HEK293 (cell line): ENCODE results near the gene SREBF1.
"Not testable (repeated sequence)": the region's sequence is repeated elsewhere in the genome, so short reads cannot be mapped to it uniquely, and the experiment has no call there.

Experiments used
- CTCF ChIA-PET: fragments of 350-600 bp; formaldehyde crosslinking; extraction: SDS; loops from one replicate; lab custom pipeline; 2021; ENCODE audit warnings: antibody characterized with exemption; lab: Yijun Ruan, JAX
- POLR2A ChIA-PET: fragments of 300-600 bp; formaldehyde crosslinking; extraction: SDS; loops from one replicate; lab custom pipeline; 2020; ENCODE audit warnings: antibody characterized with exemption, inconsistent platforms; lab: Yijun Ruan, JAX
- H3K27ac ChIP-seq: fragments of 200-500 bp; sonication (Bioruptor generic); 2 replicates; pipeline ENCODE4 v1.5.1; 2014; ENCODE audit warnings: low read depth, low read length, control low read depth, inconsistent platforms; ENCODE audit errors: extremely low read depth
- H3K36me3 ChIP-seq, 2 experiments: fragments of 200-500 bp in 1 of 2; sonication (Bioruptor generic) in 1 of 2; 1 replicate in 1 of 2; 2 replicates in 1 of 2; pipeline ENCODE4 v1.5.1; 2014 to 2017; ENCODE audit warnings: inconsistent platforms in 2 of 2, low read length in 2 of 2; ENCODE audit not compliant: control insufficient read depth in 2 of 2, insufficient read depth in 1 of 2
- H3K4me1 ChIP-seq: fragments of 200-500 bp; sonication (Bioruptor generic); 2 replicates; pipeline ENCODE4 v1.5.1; 2014; ENCODE audit warnings: mild to moderate bottlenecking, low read length, inconsistent platforms; ENCODE audit not compliant: control insufficient read depth, insufficient read depth
- H3K4me3 ChIP-seq: 2 replicates; pipeline ENCODE4 v1.5.1; 2011; ENCODE audit warnings: low read depth, mild to moderate bottlenecking, control low read depth, low read length, moderate library complexity
- H3K9me3 ChIP-seq: fragments of 200-500 bp; sonication (Bioruptor generic); 2 replicates; pipeline ENCODE4 v1.5.1; 2014; ENCODE audit warnings: low read depth, low read length, inconsistent platforms; ENCODE audit not compliant: control insufficient read depth, insufficient read depth
- GLI2 ChIP-seq: fragments of 450-650 bp; formaldehyde crosslinking; IDR thresholded peaks from 2 replicates; pipeline ENCODE4; 2017; ENCODE audit warnings: missing biosample characterization, missing genetic modification characterization, low read depth, borderline replicate concordance
- HOXA7 ChIP-seq: sonication (generic); formaldehyde crosslinking; IDR thresholded peaks from 2 replicates; pipeline ENCODE4 v1.8.1; 2022; ENCODE audit warnings: missing genetic modification reagents, borderline replicate concordance
- IKZF3 ChIP-seq: fragments of 450-650 bp; IDR thresholded peaks from 2 replicates; pipeline ENCODE4 v1.5.0; 2018; ENCODE audit warnings: missing biosample characterization, mild to moderate bottlenecking, missing genetic modification characterization, moderate library complexity
- KLF8 ChIP-seq: fragments of 450-650 bp; formaldehyde crosslinking; IDR thresholded peaks from 2 replicates; pipeline ENCODE4 v1.5.1; 2016; ENCODE audit warnings: missing biosample characterization, missing genetic modification characterization
- OVOL3 ChIP-seq: fragments of 450-650 bp; formaldehyde crosslinking; IDR thresholded peaks from 2 replicates; pipeline ENCODE4 v1.5.1; 2016; ENCODE audit warnings: missing biosample characterization, missing genetic modification characterization
- SP3 ChIP-seq: fragments of 450-650 bp; formaldehyde crosslinking; IDR thresholded peaks from 2 replicates; pipeline ENCODE4 v1.5.1; 2016; ENCODE audit warnings: missing biosample characterization, missing genetic modification characterization
- ZBTB8A ChIP-seq: fragments of 450-650 bp; formaldehyde crosslinking; IDR thresholded peaks from 2 replicates; pipeline ENCODE4 v1.5.1; 2016; ENCODE audit warnings: missing biosample characterization, missing genetic modification characterization
- ZNF138 ChIP-seq: fragments of 450-650 bp; formaldehyde crosslinking; IDR thresholded peaks from 2 replicates; pipeline ENCODE4 v1.5.1; 2016; ENCODE audit warnings: missing biosample characterization, missing genetic modification characterization, borderline replicate concordance
- ZNF16 ChIP-seq: fragments of 450-650 bp; formaldehyde crosslinking; IDR thresholded peaks from 2 replicates; pipeline ENCODE4 v1.5.1; 2016; ENCODE audit warnings: low read depth, missing biosample characterization, missing genetic modification characterization
- ZNF292 ChIP-seq: fragments of 450-650 bp; formaldehyde crosslinking; IDR thresholded peaks from 2 replicates; pipeline ENCODE4 v1.5.1; 2016; ENCODE audit warnings: low read depth, missing biosample characterization, missing genetic modification characterization, borderline replicate concordance
- ZNF423 ChIP-seq: fragments of 450-650 bp; formaldehyde crosslinking; IDR thresholded peaks from 2 replicates; pipeline ENCODE4 v1.5.1; 2016; ENCODE audit warnings: missing biosample characterization, missing genetic modification characterization
- ZNF548 ChIP-seq: fragments of 450-650 bp; formaldehyde crosslinking; IDR thresholded peaks from 2 replicates; pipeline ENCODE4 v1.5.1; 2016; ENCODE audit warnings: missing biosample characterization, missing genetic modification characterization
- ZNF621 ChIP-seq: fragments of 450-650 bp; formaldehyde crosslinking; IDR thresholded peaks from 2 replicates; pipeline ENCODE4 v1.5.1; 2017; ENCODE audit warnings: missing biosample characterization, missing genetic modification characterization
- ZNF658 ChIP-seq: fragments of 450-650 bp; formaldehyde crosslinking; IDR thresholded peaks from 2 replicates; pipeline ENCODE4; 2016; ENCODE audit warnings: missing biosample characterization, missing genetic modification characterization
- ZNF707 ChIP-seq: fragments of 450-650 bp; formaldehyde crosslinking; IDR thresholded peaks from 2 replicates; pipeline ENCODE4 v1.5.1; 2016; ENCODE audit warnings: missing biosample characterization, missing genetic modification characterization
- ZNF830 ChIP-seq: fragments of 450-650 bp; IDR thresholded peaks from 2 replicates; pipeline ENCODE4 v1.5.0; 2018; ENCODE audit warnings: missing biosample characterization, missing genetic modification characterization, low read depth, mild to moderate bottlenecking, moderate library complexity
- TF ChIP-seq, protein P1 (sequence below): fragments of 450-650 bp; IDR thresholded peaks from 2 replicates; pipeline ENCODE4 v1.5.1; 2018; ENCODE audit warnings: missing biosample characterization, mild to moderate bottlenecking, missing genetic modification characterization
- TF ChIP-seq, protein P2 (sequence below): fragments of 450-650 bp; formaldehyde crosslinking; IDR thresholded peaks from 2 replicates; pipeline ENCODE4 v1.5.1; 2017; ENCODE audit warnings: missing biosample characterization, missing genetic modification characterization
- TF ChIP-seq, protein P3 (sequence below): fragments of 450-650 bp; formaldehyde crosslinking; IDR thresholded peaks from 2 replicates; pipeline ENCODE4 v1.5.1; 2016; ENCODE audit warnings: missing biosample characterization, missing genetic modification characterization
- TF ChIP-seq, protein P4 (sequence below): fragments of 450-650 bp; formaldehyde crosslinking; IDR thresholded peaks from 2 replicates; pipeline ENCODE4 v1.5.1; 2016; ENCODE audit warnings: missing biosample characterization, missing genetic modification characterization
- TF ChIP-seq, protein P5 (sequence below): fragments of 450-650 bp; formaldehyde crosslinking; IDR thresholded peaks from 2 replicates; pipeline ENCODE4 v1.5.1; 2016; ENCODE audit warnings: missing biosample characterization, missing genetic modification characterization, low read depth

The SREBF1 gene

DNA sequence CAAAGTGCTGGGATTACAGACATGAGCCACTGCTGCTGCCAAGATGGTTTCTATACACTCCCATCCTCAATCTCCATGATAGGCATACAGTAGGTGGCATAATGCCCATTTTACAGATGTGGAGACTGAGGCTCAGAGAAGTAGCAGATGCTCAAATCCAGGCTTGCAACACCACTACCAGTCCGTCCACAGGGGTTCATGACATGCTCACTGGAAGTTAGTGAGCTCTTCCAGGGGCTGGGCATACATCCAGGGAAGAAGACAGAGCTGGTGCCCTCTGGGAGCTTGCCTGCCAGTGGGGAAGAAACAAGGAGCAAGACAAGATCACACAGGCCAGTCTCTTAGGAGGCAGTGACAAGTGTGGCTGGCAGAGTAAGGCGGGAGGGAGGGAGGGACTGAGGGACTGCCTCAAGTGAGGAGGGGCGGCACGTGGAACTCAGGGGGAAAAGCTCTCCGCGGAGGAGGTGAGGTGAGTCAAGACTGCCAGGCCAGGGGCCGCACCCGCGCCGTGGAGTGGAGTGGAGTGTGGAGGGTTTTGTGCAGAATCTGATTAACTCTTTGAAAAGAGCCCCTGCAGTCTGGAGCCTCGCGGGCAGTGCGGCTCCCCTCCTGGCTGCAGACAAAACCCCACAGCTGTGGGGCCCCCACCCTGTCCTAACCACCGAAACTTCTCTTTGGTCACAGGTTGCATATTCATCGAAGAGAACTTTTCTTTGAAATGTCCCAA is 27.9 kb downstream of the SREBF1 start (continued):
- TF ChIP-seq, protein P1, sequence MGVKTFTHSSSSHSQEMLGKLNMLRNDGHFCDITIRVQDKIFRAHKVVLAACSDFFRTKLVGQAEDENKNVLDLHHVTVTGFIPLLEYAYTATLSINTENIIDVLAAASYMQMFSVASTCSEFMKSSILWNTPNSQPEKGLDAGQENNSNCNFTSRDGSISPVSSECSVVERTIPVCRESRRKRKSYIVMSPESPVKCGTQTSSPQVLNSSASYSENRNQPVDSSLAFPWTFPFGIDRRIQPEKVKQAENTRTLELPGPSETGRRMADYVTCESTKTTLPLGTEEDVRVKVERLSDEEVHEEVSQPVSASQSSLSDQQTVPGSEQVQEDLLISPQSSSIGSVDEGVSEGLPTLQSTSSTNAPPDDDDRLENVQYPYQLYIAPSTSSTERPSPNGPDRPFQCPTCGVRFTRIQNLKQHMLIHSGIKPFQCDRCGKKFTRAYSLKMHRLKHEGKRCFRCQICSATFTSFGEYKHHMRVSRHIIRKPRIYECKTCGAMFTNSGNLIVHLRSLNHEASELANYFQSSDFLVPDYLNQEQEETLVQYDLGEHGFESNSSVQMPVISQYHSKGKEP (tag by site-specific recombination), result no peak
- TF ChIP-seq, protein P2, sequence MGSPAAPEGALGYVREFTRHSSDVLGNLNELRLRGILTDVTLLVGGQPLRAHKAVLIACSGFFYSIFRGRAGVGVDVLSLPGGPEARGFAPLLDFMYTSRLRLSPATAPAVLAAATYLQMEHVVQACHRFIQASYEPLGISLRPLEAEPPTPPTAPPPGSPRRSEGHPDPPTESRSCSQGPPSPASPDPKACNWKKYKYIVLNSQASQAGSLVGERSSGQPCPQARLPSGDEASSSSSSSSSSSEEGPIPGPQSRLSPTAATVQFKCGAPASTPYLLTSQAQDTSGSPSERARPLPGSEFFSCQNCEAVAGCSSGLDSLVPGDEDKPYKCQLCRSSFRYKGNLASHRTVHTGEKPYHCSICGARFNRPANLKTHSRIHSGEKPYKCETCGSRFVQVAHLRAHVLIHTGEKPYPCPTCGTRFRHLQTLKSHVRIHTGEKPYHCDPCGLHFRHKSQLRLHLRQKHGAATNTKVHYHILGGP, result no peak
- TF ChIP-seq ZNF830 (tag by site-specific recombination) (no peak), ZBTB8A (tag by site-specific recombination) (no peak), HOXA7 (CRISPR knock-in tag) (no peak)
- TF ChIP-seq, protein P3, sequence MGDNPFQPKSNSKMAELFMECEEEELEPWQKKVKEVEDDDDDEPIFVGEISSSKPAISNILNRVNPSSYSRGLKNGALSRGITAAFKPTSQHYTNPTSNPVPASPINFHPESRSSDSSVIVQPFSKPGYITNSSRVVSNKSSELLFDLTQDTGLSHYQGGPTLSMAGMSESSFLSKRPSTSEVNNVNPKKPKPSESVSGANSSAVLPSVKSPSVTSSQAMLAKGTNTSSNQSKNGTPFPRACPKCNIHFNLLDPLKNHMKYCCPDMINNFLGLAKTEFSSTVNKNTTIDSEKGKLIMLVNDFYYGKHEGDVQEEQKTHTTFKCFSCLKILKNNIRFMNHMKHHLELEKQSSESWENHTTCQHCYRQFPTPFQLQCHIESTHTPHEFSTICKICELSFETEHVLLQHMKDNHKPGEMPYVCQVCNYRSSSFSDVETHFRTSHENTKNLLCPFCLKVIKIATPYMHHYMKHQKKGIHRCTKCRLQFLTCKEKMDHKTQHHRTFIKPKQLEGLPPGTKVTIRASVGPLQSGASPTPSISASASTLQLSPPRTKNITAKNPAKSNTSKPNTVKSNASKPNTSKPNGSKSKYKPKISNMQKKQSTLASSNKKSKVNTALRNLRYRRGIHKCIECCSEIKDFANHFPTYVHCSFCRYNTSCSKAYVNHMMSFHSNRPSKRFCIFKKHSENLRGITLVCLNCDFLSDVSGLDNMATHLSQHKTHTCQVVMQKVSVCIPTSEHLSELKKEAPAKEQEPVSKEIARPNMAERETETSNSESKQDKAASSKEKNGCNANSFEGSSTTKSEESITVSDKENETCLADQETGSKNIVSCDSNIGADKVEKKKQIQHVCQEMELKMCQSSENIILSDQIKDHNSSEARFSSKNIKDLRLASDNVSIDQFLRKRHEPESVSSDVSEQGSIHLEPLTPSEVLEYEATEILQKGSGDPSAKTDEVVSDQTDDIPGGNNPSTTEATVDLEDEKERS, result 0 out of 2 replicates have a peak, but pooled peaks have one; percentile 81
- TF ChIP-seq, all 188 proteins: peak for 17

DNA sequence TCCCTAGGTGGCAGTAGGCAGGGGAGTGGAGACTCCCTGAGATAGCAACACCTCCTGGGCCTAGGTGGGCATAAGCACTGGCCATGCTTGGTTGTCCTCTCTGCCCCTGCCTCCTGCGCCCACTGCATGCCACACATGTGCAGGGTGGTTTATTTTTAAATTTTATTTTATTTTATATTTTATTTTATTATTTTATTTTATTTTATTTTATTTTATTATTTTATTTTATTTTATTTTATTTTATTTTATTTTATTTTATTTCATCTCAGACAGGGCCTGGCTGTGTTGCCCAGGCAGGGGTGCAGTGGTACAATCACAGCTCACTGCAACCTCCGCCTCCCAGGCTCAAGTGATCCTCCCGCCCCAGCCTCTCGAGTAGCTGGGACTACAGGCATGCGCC is 28.6 kb downstream of the SREBF1 start:
- CTCF ChIA-PET, result interaction anchor here (0.7 to 2.3 kb wide), 2 partner anchors 26 to 52 kb away, joined by 3 to 6 read pairs; no protein-coding TSS in a partner anchor
- POLR2A ChIA-PET, result interaction anchor here (1.8 to 2.6 kb wide), 2 partner anchors 10 to 28 kb away, joined by 5 to 9 read pairs; partner anchors contain the start of gene SREBF1

DNA sequence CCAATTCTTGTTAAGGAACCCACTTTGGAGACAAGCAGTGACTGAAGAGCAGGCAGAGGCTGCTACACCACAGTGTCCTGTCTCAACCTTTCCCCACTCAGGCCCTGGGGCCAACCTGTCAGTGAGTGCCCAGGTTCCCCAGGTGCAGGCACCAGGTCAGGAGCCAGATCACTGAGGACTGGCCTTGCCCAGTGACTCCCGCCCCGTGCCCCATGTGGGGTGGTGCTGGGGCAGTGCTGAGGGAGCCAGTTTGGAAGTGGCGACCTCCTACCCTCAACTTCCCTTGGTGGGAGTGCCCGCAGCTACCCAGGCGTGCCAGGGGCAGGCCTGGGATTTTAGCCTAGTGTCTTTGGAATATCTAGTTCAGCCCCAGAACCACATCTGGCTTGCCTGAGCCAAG is 29.3 kb downstream of the SREBF1 start:
- no peaks in the 10 kb centered on the region for H3K9me3 ChIP-seq
- H3K27ac ChIP-seq, result 0 out of 2 replicates have a peak overlapping the region, but pooled peaks have one; percentile 6
- no peak overlapping the region for H3K4me3 ChIP-seq
- peaks cover 6% of the 10 kb centered on the region for H3K4me1 ChIP-seq
- ChIA-PET POLR2A (no interaction called here), CTCF (interaction anchor here (0.6 to 2.3 kb wide), 5 partner anchors 23 to 127 kb away, joined by 3 to 6 read pairs (median 3); no protein-coding TSS in a partner anchor)
- peaks cover 0 to 66% of the 10 kb centered on the region in 2 experiments; a peak in 2 of 3 replicates for H3K36me3 ChIP-seq
- TF ChIP-seq ZNF423 (tag by site-specific recombination) (no peak), ZNF292 (tag by site-specific recombination) (no peak), ZNF658 (tag by site-specific recombination) (no peak), SP3 (no peak), ZNF707 (tag by site-specific recombination) (no peak), ZNF138 (tag by site-specific recombination) (no peak), GLI2 (tag by site-specific recombination) (no peak), OVOL3 (tag by site-specific recombination) (no peak), ZNF16 (tag by site-specific recombination) (no peak), KLF8 (tag by site-specific recombination) (no peak), IKZF3 (tag by site-specific recombination) (no peak), ZNF621 (tag by site-specific recombination) (no peak), ZNF548 (tag by site-specific recombination) (no peak)
- TF ChIP-seq, protein P4, sequence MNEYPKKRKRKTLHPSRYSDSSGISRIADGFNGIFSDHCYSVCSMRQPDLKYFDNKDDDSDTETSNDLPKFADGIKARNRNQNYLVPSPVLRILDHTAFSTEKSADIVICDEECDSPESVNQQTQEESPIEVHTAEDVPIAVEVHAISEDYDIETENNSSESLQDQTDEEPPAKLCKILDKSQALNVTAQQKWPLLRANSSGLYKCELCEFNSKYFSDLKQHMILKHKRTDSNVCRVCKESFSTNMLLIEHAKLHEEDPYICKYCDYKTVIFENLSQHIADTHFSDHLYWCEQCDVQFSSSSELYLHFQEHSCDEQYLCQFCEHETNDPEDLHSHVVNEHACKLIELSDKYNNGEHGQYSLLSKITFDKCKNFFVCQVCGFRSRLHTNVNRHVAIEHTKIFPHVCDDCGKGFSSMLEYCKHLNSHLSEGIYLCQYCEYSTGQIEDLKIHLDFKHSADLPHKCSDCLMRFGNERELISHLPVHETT (tag by site-specific recombination), result no peak
- TF ChIP-seq, protein P5, sequence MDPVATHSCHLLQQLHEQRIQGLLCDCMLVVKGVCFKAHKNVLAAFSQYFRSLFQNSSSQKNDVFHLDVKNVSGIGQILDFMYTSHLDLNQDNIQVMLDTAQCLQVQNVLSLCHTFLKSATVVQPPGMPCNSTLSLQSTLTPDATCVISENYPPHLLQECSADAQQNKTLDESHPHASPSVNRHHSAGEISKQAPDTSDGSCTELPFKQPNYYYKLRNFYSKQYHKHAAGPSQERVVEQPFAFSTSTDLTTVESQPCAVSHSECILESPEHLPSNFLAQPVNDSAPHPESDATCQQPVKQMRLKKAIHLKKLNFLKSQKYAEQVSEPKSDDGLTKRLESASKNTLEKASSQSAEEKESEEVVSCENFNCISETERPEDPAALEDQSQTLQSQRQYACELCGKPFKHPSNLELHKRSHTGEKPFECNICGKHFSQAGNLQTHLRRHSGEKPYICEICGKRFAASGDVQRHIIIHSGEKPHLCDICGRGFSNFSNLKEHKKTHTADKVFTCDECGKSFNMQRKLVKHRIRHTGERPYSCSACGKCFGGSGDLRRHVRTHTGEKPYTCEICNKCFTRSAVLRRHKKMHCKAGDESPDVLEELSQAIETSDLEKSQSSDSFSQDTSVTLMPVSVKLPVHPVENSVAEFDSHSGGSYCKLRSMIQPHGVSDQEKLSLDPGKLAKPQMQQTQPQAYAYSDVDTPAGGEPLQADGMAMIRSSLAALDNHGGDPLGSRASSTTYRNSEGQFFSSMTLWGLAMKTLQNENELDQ (tag by site-specific recombination), result no peak

More for the DNA sequence above, 28.6 kb downstream of the SREBF1 start:
- Histone ChIP-seq H3K36me3 (peaks cover 0 to 70% of the 10 kb centered on the region in 2 experiments; a peak in 2 of 3 replicates), H3K27ac (0 out of 2 replicates have a peak overlapping the region, but pooled peaks have one; percentile 6)
- H3K4me3 ChIP-seq, H3K9me3 ChIP-seq, H3K4me1 ChIP-seq: not testable (repeated sequence)
